Right ventricle myocardium superior (tissue), 1 donor: ENCODE measurements around the gene IDUA. TPM values are rescaled to one million over a fixed set of nuclear protein-coding genes. Genes with fewer than 3 reads are reported as not detected.

Experiments used
- ATAC-seq: fragments of 200-7000 bp; cut with Tn5 transposase; one replicate; pipeline ENCODE4 v1.9.1; 2020; ENCODE audit warnings: mild to moderate bottlenecking; ENCODE audit not compliant: poor library complexity
- DNase-seq: peaks from one replicate; pipeline ENCODE4 v3.0.0-alpha.2; 2020
- intact Hi-C: fragments of 100-400 bp; cut with DNase I; formaldehyde crosslinking; loops from one replicate; pipeline ENCODE4 v1.11.2; 2022
- total RNA-seq: library from RNA; stranded (reverse); fragmentation: NEBNext Ultra II Directional; extraction: Animal tissue kit (Norgen Biotek cat#: 25700); gene quantifications from one replicate; pipeline ENCODE4 v1.2.1, GENCODE V29; 2021
- donor health status: DM: no; HTN: yes; CAD: no; lungs with severe emphysema.

Gene IDUA
- total RNA-seq, 1 donor from 2014 or later: 8.4 TPM

DNA sequence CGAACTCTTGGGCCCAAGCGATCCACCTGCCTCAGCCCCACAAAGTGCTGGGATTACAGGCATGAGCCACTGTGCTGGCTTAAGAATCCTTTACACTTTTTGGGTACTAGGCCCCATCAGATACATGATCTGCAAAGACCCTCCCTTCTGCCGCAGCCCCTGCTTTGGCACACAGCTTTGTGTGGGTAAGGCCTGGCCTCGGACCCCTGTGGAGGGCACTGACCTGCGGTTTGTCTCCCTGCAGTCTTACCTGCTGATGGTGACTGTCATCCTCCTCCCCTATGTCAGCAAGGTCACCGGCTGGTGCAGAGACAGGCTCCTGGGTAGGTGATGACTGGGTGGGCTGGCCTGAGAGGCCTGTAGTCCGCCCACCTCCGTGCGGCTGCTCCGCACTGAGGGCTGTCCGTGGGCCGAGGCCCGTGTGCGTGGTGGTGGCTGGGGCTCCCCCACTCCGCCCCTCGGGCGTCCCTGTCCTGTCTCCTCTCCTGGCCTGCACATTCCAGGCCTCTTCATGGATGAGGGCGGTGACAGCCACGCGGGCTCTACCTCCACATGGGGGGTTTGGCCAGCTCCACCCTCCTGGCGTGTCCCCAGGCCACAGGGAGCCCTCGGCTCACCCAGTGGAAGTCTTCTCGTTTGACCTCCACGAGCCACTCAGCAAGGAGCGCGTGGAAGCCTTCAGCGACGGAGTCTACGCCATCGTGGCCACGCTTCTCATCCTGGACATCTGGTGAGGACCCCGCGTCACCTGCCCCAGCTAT is 31.5 kb upstream of the IDUA start:
- no peak for ATAC-seq
- peak; percentile 36 for DNase-seq
- intact Hi-C loops: no loop called here

DNA sequence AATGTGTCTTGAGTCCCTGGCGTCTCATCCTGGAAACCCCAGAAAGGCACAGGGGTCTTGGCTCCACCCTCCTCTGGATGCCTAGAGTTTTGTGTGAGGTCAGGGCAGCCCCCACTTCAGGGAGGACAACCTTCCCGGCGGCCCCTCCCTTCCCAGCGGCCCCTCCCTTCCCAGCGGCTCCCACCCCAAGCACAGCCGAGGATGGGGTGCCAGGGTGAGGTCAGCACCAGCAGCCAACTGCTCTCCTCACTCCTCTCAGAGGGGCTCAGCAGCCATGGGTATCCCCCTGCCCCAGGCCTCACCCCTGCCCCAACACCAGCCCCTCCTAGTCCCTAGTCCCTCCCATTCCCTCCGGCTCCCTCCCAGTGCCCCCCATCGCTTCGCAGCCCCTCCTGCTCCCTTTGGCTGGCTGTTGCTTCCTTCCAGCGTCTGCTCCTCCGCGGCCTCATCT is 30.9 kb upstream of the IDUA start:
- no peak for ATAC-seq
- DNase-seq: peak; percentile 32
- intact Hi-C loops: no loop called here

DNA sequence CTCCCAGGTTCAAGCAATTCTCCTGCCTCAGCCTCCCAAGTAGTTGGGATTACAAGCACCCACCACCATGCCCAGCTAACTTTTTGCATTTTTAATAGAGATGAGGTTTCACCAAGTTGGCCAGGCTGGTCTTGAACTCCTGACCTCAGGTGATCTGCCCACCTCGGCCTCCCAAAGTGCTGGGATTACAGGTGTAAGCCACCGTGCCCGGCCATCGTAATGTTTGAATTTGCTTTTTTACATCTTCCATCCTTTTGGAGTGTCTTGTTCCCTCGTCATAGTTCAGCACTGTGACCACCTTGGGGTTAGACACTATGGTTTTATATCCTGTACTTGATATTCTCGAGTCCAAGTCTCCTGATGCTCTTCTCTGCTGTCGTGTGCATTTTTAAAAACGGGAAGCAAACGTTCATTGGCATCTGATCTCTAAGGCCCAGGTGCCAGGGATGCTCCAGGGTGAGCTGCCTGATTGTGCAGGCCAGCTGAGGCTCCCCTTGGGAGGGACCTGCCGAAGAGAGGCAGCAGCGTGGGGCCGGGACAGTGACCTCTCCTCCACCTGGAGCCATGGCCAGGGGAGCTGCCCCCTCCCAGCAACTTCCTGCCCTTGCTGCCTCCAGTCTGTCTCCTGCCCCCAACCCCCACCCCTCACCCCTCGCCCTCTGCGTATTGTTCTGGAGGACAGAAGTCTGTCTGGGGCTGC is 30.2 kb upstream of the IDUA start:
- ATAC-seq (no peak), DNase-seq (peak; percentile 10)

DNA sequence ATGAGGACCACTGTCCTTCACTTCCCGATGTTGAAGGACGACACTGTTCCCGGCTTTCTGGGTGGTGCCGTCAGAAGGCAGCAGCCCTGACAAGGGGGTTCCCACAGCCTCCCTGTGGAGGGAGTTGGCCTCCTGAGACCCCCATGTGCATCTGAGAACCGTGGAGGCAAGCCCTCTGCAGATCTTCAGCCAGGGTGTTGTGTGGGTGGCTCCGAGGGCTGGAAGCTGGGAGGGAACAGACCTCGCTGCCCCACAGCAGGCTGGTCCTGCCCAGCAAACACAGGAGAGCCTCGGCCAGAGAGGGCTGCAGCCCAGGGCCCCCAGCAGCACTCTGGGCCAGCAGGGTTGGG is 29.6 kb upstream of the IDUA start:
- DNase-seq (peak; percentile 17), ATAC-seq (no peak)
- intact Hi-C loops: no loop called here

More for the DNA sequence above, 30.2 kb upstream of the IDUA start:
- intact Hi-C loops: no loop called here

DNA sequence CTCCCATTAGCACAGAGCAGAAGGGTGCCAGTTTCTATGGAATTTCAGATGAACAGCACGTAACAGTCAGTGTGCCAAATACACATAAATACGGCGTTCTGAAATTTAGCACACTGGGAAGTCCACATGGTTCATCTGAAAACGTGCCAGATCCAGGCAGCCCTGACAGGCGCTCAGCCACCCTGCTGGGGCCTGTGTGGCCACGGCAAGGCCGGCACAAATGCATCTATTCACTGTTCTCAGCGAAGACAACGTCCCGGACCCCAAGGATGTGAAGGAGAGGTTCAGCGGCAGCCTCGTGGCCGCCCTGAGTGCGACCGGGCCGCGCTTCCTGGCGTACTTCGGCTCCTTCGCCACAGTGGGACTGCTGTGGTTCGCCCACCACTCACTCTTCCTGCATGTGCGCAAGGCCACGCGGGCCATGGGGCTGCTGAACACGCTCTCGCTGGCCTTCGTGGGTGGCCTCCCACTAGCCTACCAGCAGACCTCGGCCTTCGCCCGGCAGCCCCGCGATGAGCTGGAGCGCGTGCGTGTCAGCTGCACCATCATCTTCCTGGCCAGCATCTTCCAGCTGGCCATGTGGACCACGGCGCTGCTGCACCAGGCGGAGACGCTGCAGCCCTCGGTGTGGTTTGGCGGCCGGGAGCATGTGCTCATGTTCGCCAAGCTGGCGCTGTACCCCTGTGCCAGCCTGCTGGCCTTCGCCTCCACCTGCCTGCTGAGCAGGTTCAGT is 29.1 kb upstream of the IDUA start:
- intact Hi-C loops: no loop called here
- peak; percentile 34 for DNase-seq
- no peak for ATAC-seq

DNA sequence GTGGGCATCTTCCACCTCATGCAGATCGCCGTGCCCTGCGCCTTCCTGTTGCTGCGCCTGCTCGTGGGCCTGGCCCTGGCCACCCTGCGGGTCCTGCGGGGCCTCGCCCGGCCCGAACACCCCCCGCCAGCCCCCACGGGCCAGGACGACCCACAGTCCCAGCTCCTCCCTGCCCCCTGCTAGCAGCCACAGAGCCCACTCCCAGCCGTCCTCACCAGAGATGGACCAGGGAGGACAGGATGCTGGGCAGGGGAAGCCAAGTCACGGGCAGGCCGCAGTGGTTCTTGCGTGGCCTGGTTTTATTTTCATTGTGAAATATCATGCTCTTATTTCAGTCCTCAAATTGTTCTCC is 28.6 kb upstream of the IDUA start:
- DNase-seq: peak; percentile 38

DNA sequence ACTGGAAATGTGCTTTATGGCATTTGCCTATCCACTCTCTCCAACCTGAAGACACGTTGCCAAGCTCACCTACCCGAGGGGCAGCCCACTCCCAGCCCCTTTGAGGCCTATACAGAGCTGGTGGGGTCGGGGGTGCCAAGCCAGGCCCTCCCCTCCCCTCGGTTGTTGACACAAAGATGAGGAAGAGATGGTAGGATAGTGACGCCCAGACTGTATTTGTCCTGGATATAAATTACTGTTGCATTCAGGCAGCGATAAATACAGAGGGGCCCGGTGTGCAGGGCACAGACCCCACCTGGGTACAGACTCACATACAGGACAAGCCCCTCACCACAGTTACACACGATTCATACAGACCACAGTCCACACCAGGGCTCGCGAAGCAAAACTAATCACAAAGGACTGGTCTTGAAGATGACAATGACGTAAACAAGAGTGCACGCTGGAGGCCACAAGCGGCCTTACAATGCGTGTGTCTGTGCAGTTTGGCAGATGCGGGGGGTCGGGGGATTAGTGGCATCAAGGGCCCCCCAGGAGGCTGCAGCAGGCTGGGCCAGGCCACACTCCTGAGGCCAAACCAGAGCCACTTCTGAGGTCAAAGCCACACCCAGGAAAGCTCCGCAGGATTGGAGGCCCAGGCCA is 28.0 kb upstream of the IDUA start:
- DNase-seq (peak; percentile 6), ATAC-seq (no peak)
- intact Hi-C loops: no loop called here

More for the DNA sequence above, 28.6 kb upstream of the IDUA start:
- intact Hi-C loops: no loop called here
- no peak for ATAC-seq

DNA sequence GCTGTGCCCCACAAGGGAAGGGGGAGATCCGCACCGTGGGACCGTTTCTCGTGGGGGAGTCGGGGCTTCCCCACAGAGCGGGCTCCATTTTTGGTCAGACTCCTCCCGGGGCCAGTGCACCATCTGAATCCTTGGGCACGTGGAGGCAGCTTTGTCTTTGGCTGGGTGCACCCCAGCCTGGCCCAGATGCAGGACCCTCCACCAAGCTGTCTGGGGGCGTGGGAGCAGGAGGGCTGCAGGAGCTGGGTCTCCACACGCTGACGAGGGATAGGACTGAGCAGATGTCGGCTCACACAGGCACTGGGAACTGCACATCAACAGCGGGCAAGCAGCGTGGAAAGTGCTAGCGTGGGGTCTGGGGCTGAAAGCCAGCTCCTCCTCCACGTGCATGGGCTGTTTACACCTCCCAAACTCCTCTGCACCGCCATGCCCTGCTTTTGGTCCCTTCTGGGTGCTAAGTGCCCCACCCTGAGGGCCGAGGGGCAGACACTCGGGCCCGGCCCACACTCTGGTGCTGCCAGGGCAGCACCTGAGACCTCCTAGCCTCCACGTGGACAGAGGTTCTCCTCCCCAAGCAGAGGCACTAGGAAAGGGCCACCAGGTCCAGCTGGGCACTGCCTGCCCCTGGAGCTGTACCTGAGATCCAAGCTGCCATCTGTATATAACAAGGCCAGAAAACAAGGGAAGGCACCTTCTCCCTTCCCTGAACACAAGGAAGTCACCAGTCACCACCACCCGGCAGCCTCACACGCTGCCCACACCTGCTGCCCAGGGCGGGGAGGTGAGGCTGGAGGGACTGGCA is 27.3 kb upstream of the IDUA start:
- intact Hi-C loops: no loop called here
- no peak for ATAC-seq

DNA sequence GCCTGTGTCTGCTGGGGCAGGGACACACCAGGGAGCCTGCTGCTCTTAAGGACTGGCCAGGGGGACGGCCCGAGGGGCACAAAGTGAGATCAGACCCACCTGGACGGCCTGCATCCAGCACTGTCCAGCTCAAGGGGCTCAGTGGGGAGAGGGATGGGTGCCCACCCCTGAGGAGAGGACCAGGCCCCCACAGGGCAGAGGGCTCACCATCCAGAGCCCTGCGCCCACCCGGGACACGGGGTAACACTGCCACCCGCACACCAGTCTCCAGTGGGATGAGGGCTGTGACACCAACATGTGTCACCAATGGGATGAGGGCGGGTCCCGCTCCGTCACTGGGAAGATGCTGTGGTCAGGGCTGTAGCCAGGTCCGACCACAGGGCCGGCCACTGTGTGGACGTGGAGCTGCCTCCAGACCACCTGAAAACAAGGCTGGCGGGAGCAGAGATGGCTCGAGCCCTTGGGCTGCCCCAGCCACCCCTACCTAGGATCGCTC is 26.7 kb upstream of the IDUA start:
- intact Hi-C loops: no loop called here
- ATAC-seq (no peak), DNase-seq (peak; percentile 34)

More for the DNA sequence above, 27.3 kb upstream of the IDUA start:
- peak; percentile 29 for DNase-seq

DNA sequence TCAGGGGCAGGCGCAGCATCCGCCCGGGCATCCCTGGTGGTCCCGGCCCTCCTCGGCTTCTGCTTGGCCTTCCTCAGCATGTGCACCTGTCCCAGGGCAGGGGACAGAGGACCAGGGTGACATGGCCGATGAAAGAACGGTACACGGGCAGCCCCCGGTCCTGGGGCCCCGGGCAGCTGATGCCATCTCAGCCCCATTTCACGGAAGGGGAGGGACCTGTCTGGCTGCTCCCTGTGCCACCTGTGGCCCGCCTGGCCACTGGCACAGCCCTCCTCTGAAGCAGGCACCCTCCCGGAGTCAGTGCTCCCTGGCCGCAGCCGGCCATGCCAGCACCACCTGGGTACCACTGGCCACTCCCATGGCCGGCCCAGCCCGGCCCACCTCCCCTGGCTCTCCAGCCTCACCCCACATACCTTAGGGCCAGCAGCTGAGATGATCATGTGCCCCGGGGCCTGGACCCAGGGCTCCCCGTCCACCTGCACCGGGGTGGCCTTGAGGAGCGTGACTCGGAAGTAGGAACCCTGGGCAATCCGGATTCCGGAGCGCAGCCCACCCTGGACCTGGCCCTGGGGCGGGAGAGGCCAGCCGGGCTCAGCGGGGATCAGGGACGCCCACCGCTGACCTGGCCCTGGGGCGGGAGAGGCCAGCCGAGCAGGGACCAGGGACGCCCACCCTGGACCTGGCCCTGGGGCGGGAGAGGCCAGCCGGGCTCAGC is 26.1 kb upstream of the IDUA start:
- DNase-seq (peak; percentile 30), ATAC-seq (peak; percentile 5)
- intact Hi-C loops: no loop called here

DNA sequence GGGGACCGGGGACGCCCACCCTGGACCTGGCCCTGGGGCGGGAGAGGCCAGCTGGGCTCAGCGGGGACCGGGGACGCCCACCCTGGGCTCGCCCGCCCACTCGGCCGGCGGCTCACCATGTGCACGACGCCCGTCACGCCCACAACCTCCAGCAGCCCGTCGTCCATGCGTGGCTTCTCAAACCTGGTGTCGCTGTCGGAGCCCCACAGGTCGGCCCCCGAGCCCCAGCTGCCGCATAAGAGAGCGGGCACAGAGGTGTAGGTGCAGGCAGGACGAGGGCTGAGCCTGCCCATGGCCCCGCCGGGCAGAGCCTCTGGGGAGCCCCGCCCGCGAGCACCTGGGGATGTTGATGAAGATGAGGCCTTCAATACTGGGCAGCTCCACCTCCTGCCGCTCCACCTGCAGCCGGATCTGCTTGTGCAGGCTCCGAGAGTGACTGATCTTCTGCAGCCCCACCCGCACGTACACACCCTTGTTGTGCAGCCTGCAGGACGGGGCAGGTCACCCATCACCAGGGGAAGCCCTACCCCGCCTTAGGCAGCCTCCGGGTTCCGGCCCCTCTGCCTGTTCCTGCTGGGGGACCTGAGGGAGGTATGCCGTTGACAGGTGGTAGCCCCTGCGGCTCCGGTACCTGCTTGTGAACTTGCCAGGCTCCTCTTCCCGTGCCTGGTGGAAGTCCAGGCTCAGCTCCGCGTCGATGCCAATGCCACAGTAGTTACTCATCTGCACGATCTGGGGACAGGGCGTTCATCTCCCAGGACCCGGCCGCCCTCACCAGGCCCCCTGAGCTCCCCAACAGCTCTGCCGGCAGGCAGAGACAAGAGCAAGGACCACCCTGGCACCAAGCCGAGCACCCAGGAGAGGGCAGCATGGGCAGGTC is 25.3 kb upstream of the IDUA start:
- intact Hi-C loops: no loop called here
- DNase-seq (peak; percentile 36), ATAC-seq (no peak)

DNA sequence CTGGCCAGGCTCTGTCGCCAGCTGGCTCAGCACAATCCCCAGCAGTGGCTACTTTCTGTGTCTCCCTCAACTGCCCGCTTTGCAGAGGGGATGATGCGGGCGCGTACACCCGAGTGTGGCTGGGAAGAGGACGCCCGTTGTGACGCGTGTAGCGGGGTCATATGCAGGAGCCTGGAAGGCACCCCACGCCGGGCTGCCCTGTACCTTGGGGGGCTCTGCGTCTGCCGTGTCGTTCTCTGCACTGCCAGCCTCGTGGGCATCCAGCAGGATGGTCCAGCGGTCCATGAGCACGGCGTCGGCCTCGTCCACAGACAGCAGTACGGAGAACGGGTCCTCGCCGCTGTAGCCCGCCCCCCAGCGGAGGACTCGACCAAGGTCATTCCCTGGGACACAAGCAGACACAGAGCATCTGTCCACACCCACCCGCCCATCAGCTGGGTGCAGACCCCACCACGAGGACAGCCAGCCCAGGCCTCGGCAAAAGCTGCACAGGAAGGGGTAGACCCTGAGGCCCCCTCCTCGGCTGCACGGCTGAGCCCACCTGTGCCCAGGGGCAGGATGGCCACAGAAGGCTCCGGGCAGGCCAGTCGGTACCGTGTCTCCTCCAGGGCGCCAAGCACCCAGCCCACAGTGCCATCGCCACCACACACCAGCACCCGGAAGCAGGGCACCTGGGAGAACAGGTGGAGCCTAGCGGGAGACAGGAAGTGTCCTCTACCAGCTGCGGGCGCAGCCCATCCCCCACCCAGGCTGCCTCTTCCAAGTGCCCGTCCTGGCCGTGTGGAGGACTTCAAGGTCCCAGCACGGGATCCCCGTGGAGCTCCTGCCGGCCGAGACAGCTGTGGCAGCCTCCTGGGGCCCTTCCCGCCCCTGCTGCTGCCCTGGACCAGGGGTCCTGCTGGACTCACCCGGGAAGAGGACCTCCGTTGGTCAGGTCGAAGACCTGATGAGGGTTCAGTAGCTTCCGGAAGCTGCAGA is 24.3 kb upstream of the IDUA start:
- ATAC-seq: no peak
- DNase-seq: peak; percentile 43
- intact Hi-C loops: no loop called here

DNA sequence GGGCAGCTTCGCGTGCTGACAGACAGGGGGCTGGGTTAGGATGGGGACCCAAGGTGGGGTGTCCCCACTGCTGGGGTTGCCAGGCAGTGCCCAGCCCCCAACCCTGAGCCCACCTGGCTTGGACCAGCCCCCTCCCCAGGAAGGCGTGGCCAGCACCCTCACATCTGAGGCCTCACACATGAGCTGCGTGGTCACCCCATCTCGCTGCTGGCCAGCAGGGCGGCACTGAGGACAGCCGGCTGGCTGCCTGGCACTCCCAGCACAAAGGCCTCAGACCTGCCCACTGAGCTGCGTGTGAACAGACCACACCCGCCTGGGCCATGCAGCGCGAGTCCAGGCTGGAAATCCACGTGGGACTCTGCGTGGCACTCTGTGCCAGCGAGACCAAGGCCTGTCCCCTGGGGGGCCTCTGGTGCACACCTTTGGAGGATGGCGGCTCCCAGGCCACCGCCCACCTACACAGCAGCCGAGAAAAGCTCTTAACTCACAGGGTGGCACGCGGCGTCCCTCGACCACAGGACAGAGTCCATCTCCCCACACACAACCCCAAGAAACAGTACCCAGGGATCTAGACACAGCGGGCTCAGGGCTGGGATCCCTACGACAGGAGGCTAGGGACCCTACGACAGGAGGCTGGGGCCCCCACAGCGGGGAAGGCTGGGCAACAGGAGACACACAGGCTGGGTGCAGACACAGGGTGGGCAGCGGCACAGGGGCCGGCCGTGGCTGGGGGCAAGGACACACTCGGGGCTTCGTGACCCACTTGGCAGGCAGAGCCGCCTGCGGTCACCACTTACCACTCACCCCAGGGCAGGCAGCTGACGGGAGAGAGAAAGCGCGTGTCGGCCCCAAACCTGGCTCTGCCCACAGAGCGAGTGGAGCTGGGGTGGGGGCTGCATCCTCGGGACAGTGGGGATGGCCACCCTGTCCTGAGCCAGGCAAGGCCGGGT is 23.3 kb upstream of the IDUA start:
- intact Hi-C loops: no loop called here
- ATAC-seq (no peak), DNase-seq (peak; percentile 33)

DNA sequence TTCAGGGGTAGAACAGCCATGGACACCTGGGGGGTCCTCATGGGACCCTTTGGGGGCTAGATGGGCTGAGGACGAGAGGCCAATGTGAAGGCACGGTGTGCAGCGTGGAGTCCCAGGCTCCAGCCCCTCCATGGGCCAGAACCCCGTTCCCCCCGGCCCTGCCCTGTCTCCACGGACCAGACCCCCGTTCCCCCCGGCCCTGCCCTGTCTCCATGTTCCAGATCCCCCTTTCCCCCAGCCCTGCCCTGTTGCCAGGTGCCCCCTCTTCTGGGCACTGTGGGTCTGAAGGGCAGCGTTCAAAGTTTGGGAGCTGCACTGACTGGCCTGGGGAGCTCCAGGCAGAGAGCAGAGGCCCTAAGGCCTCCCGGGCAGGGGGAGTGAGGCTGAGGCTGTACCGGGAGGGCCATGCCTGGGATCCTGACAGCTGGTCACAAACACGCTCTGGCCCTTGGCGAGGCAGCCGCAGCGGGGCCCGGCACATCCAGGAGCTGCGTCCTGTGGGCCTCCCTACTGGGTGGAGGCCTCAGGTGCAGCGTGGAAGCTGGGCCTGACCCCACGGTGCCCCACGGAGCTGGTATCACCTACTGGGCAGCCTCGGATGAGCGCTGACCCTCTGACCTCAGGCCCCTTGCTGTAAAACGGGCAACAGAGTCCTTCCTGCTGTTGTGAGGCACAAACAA is 22.4 kb upstream of the IDUA start:
- no peak for DNase-seq
- no peak for ATAC-seq

More for the DNA sequence above, 22.4 kb upstream of the IDUA start:
- intact Hi-C loops: no loop called here
